Astrocyte (in vitro differentiated cells and primary cell): Measurements from ENCODE around the gene CEP19.

ENCODE experiments used
- CTCF ChIP-seq: IDR thresholded peaks from 2 replicates; pipeline ENCODE4 v1.5.1; 2011; ENCODE audit warnings: low read depth, mild to moderate bottlenecking, inconsistent platforms, low read length, moderate library complexity; ENCODE audit not compliant: insufficient read depth
- EZH2 ChIP-seq: IDR thresholded peaks from 2 replicates; pipeline ENCODE4 v1.6.1; 2012; ENCODE audit warnings: mild to moderate bottlenecking, low read length, inconsistent platforms; ENCODE audit not compliant: insufficient read depth

- no peak for TF ChIP-seq CTCF
- no peak for TF ChIP-seq EZH2
Measured at GRCh38 chr3:196677353-196677752, 34.7 kb downstream of the CEP19 start.
